ENCODE data around the gene PMF1. TPM values are rescaled to one million over a fixed set of nuclear protein-coding genes. Genes with fewer than 3 reads are reported as not detected.
A peak's percentile ranks its signal among the peaks of the same experiment; 100 is the strongest.
"Not testable (repeated sequence)": the region's sequence is repeated elsewhere in the genome, so short reads cannot be mapped to it uniquely, and the experiment has no call there.

PMF1 gene
- total and polyA plus RNA-seq, 4 donors: 24.7 to 63.5 (median 36.9) TPM

- DNase-seq (ENCODE audit: low spot score); H3K4me1 ChIP-seq (ENCODE audit: control insufficient read depth in 4 of 4, insufficient read depth in 4 of 4, low read length in 3 of 4); H3K27me3 ChIP-seq (ENCODE audit: control insufficient read depth in 4 of 4, insufficient read depth in 4 of 4, low read length in 3 of 4); H3K36me3 ChIP-seq (ENCODE audit: control insufficient read depth in 4 of 4, insufficient read depth in 3 of 4, low read depth in 1 of 4, low read length in 3 of 4); H3K27ac ChIP-seq (ENCODE audit: low read depth in 1 of 2, low read length in 2 of 2); H3K9me3 ChIP-seq (ENCODE audit: control insufficient read depth in 4 of 4, low read length in 3 of 4); H3K9ac ChIP-seq (ENCODE audit: low read depth in 1 of 2, low read length in 2 of 2); H3K4me3 ChIP-seq (ENCODE audit: low read depth in 1 of 3, low read length in 3 of 3): not testable (repeated sequence)
- 80% methylated on average over 4 of the region's 4 CpGs for WGBS
- TF ChIP-seq HNF4A (conservative IDR thresholded peaks at IDR 0.05): peak in 1 of 2 donors; percentile 22
These were observed 22.5 kb upstream of the PMF1 start for GRCh38 chr1:156190265-156190664.

- TF ChIP-seq HNF4G (IDR thresholded peaks at IDR 0.05) (peak; percentile 84), NR2F2 (IDR thresholded peaks at IDR 0.05) (peak; percentile 36), RAD21 (IDR thresholded peaks at IDR 0.05) (peak; percentile 20 to 21), HNF4A (conservative IDR thresholded peaks at IDR 0.05) (peak; percentile 96 to 97), FOXA1 (IDR thresholded peaks at IDR 0.05) (no peak), REST (IDR thresholded peaks at IDR 0.05) (peak; percentile 13), FOXA2 (IDR thresholded peaks at IDR 0.05) (peak; percentile 89), SP1 (IDR thresholded peaks at IDR 0.05) (peak; percentile 87), GABPA (IDR thresholded peaks at IDR 0.05 in 1 of 2, conservative IDR thresholded peaks at IDR 0.05 in 1 of 2) (peak; percentile 31 to 60), JUND (IDR thresholded peaks at IDR 0.05) (peak; percentile 60 to 67), ZBTB33 (IDR thresholded peaks at IDR 0.05) (peak; percentile 77), EGR1 (IDR thresholded peaks at IDR 0.05; ENCODE audit: low read depth in 2 of 2) (no peak), RXRA (IDR thresholded peaks at IDR 0.05) (peak; percentile 68 to 80), TAF1 (conservative IDR thresholded peaks at IDR 0.05) (no peak), YY1 (IDR thresholded peaks at IDR 0.05) (peak; percentile 51)
- TF ChIP-seq, protein P1, sequence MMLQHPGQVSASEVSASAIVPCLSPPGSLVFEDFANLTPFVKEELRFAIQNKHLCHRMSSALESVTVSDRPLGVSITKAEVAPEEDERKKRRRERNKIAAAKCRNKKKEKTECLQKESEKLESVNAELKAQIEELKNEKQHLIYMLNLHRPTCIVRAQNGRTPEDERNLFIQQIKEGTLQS (IDR thresholded peaks at IDR 0.05): no peak
- TF ChIP-seq, protein P2, sequence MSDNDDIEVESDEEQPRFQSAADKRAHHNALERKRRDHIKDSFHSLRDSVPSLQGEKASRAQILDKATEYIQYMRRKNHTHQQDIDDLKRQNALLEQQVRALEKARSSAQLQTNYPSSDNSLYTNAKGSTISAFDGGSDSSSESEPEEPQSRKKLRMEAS (IDR thresholded peaks at IDR 0.05): no peak
- TF ChIP-seq, protein P3, sequence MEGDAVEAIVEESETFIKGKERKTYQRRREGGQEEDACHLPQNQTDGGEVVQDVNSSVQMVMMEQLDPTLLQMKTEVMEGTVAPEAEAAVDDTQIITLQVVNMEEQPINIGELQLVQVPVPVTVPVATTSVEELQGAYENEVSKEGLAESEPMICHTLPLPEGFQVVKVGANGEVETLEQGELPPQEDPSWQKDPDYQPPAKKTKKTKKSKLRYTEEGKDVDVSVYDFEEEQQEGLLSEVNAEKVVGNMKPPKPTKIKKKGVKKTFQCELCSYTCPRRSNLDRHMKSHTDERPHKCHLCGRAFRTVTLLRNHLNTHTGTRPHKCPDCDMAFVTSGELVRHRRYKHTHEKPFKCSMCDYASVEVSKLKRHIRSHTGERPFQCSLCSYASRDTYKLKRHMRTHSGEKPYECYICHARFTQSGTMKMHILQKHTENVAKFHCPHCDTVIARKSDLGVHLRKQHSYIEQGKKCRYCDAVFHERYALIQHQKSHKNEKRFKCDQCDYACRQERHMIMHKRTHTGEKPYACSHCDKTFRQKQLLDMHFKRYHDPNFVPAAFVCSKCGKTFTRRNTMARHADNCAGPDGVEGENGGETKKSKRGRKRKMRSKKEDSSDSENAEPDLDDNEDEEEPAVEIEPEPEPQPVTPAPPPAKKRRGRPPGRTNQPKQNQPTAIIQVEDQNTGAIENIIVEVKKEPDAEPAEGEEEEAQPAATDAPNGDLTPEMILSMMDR (IDR thresholded peaks at IDR 0.05; ENCODE audit: low read depth, low read length, missing input control): no peak
- Histone ChIP-seq H3K36me3 (ENCODE audit: control insufficient read depth in 4 of 4, insufficient read depth in 3 of 4, low read depth in 1 of 4, low read length in 3 of 4) (no peaks in the 10 kb centered on the region), H3K27ac (ENCODE audit: low read depth in 1 of 2, low read length in 2 of 2) (peak overlapping the region in 1 of 2 donors; percentile 26), H3K4me3 (ENCODE audit: low read depth in 1 of 3, low read length in 3 of 3) (no peak overlapping the region), H3K4me1 (ENCODE audit: control insufficient read depth in 4 of 4, insufficient read depth in 4 of 4, low read length in 3 of 4) (peaks cover 6 to 21% (median 19%) of the 10 kb centered on the region in 4 donors), H3K27me3 (ENCODE audit: control insufficient read depth in 4 of 4, insufficient read depth in 4 of 4, low read length in 3 of 4) (no peaks in the 10 kb centered on the region), H3K9me3 (ENCODE audit: control insufficient read depth in 4 of 4, low read length in 3 of 4) (peaks cover 0 to 4% (median under 1%) of the 10 kb centered on the region in 4 donors), H3K9ac (ENCODE audit: low read depth in 1 of 2, low read length in 2 of 2) (no peak overlapping the region)
- no peak for DNase-seq (ENCODE audit: low spot score)
- 76% methylated on average over 4 of the region's 4 CpGs for WGBS
These were observed 21.4 kb upstream of the PMF1 start for GRCh38 chr1:156191292-156191964.

All from liver (tissue), 9 donors.